ENCODE measurements around the gene APBA2. TPM values are rescaled to one million over a fixed set of nuclear protein-coding genes. Genes with fewer than 3 reads are reported as not detected.

Gene APBA2
- total RNA-seq, 2 experiments from 2014 or later = not detected

GRCh38 chr15:29055876-29056275, 170.1 kb downstream of the APBA2 start:
- Histone ChIP-seq H3K4me1 (ENCODE audit: insufficient read depth, low read length, poor library complexity, severe bottlenecking) (no peaks in the 10 kb centered on the region), H3K27ac (ENCODE audit: low read depth, low read length, poor library complexity, severe bottlenecking) (no peak overlapping the region), H3K36me3 (ENCODE audit: insufficient read depth, low read length) (no peaks in the 10 kb centered on the region), H3K9me3 (ENCODE audit: low read length) (no peaks in the 10 kb centered on the region), H3K4me3 (ENCODE audit: low read depth, low read length, poor library complexity, severe bottlenecking) (no peak overlapping the region), H3K4me2 (ENCODE audit: low read length) (no peak overlapping the region), H4K20me1 (ENCODE audit: insufficient read depth, low read length) (no peaks in the 10 kb centered on the region), H3K9me2 (ENCODE audit: insufficient read depth, low read length) (no peaks in the 10 kb centered on the region), H3K79me2 (ENCODE audit: insufficient read depth, low read depth, low read length) (no peaks in the 10 kb centered on the region), H2AFZ (ENCODE audit: low read length) (no peak overlapping the region)
- no TSS peak for BruUV-seq (replicated peaks)
- no peak for TF ChIP-seq CTCF (conservative IDR thresholded peaks at IDR 0.05; ENCODE audit: low read length)
- no peak for TF ChIP-seq EZH2phosphoT487 (IDR thresholded peaks at IDR 0.05; ENCODE audit: borderline replicate concordance, low read depth, low read length)
- no peak for DNase-seq (ENCODE audit: low spot score)
- ChIA-PET POLR2A (interaction anchor here (0.7 kb wide), 1 partner anchor 877 kb away, joined by 6 read pairs; no protein-coding TSS in a partner anchor), CTCF (ENCODE audit: unreplicated experiment) (no interaction called here)
- intact Hi-C loops (cut with micrococcal nuclease; ENCODE audit: unreplicated experiment) = no loop called here

GRCh38 chr15:29056839-29057450, 171.2 kb downstream of the APBA2 start:
- H3K36me3 ChIP-seq (ENCODE audit: insufficient read depth, low read length) = no peaks in the 10 kb centered on the region
- no peaks in the 10 kb centered on the region for H3K4me1 ChIP-seq (ENCODE audit: insufficient read depth, low read length, poor library complexity, severe bottlenecking)
- no peaks in the 10 kb centered on the region for H3K9me3 ChIP-seq (ENCODE audit: low read length)
- no peaks in the 10 kb centered on the region for H3K9me2 ChIP-seq (ENCODE audit: insufficient read depth, low read length)
- H3K4me2 ChIP-seq (ENCODE audit: low read length) = no peak overlapping the region
- no peak overlapping the region for H3K27ac ChIP-seq (ENCODE audit: low read depth, low read length, poor library complexity, severe bottlenecking)
- CTCF ChIA-PET (ENCODE audit: unreplicated experiment) = no interaction called here
- DNase-seq (ENCODE audit: low spot score) = no peak
- BruUV-seq (replicated peaks) = no TSS peak
- intact Hi-C loops (cut with micrococcal nuclease; ENCODE audit: unreplicated experiment) = no loop called here
- no peak overlapping the region for H3K4me3 ChIP-seq (ENCODE audit: low read depth, low read length, poor library complexity, severe bottlenecking)
- H3K79me2 ChIP-seq (ENCODE audit: insufficient read depth, low read depth, low read length) = no peaks in the 10 kb centered on the region
- H4K20me1 ChIP-seq (ENCODE audit: insufficient read depth, low read length) = no peaks in the 10 kb centered on the region
- POLR2A ChIA-PET = no interaction called here
- no peak overlapping the region for H2AFZ ChIP-seq (ENCODE audit: low read length)
- no peak for TF ChIP-seq EZH2phosphoT487 (IDR thresholded peaks at IDR 0.05; ENCODE audit: borderline replicate concordance, low read depth, low read length)
- no peak for TF ChIP-seq CTCF (conservative IDR thresholded peaks at IDR 0.05; ENCODE audit: low read length)

- POLR2A ChIA-PET = no interaction called here
- no peak overlapping the region for H2AFZ ChIP-seq (ENCODE audit: low read length)
- no peaks in the 10 kb centered on the region for H3K36me3 ChIP-seq (ENCODE audit: insufficient read depth, low read length)
- H3K4me1 ChIP-seq (ENCODE audit: insufficient read depth, low read length, poor library complexity, severe bottlenecking) = no peaks in the 10 kb centered on the region
- H3K27ac ChIP-seq (ENCODE audit: low read depth, low read length, poor library complexity, severe bottlenecking) = no peak overlapping the region
- TF ChIP-seq CTCF (conservative IDR thresholded peaks at IDR 0.05; ENCODE audit: low read length) (no peak), EZH2phosphoT487 (IDR thresholded peaks at IDR 0.05; ENCODE audit: borderline replicate concordance, low read depth, low read length) (no peak)
- no peak for DNase-seq (ENCODE audit: low spot score)
- intact Hi-C loops (cut with micrococcal nuclease; ENCODE audit: unreplicated experiment) = no loop called here
- no peak overlapping the region for H3K4me3 ChIP-seq (ENCODE audit: low read depth, low read length, poor library complexity, severe bottlenecking)
- H3K9me3 ChIP-seq (ENCODE audit: low read length) = no peaks in the 10 kb centered on the region
- H3K9me2 ChIP-seq (ENCODE audit: insufficient read depth, low read length) = no peaks in the 10 kb centered on the region
- no peaks in the 10 kb centered on the region for H4K20me1 ChIP-seq (ENCODE audit: insufficient read depth, low read length)
- CTCF ChIA-PET (ENCODE audit: unreplicated experiment) = no interaction called here
- H3K4me2 ChIP-seq (ENCODE audit: low read length) = no peak overlapping the region
- no peaks in the 10 kb centered on the region for H3K79me2 ChIP-seq (ENCODE audit: insufficient read depth, low read depth, low read length)
- no TSS peak for BruUV-seq (replicated peaks)
Measured at GRCh38 chr15:29057856-29058255, 172.1 kb downstream of the APBA2 start.

Measured in OCI-LY7 (cell line).